HCT116 (cell line): ENCODE data around the gene ASCL1. TPM values are rescaled to one million over a fixed set of nuclear protein-coding genes. Genes with fewer than 3 reads are reported as not detected.

Source experiments
- ATAC-seq: fragments of 200-7000 bp; cut with Tn5 transposase; 2 replicates; pipeline ENCODE4 v1.9.1; 2020; ENCODE audit warnings: mild to moderate bottlenecking, moderate library complexity
- BruUV-seq: library from RNA; stranded (reverse); fragments of 400-500 nt; replicated peaks from 2 replicates; lab custom pipeline; 2021; lab: Mats Ljungman, UMichigan
- CTCF ChIA-PET: fragments of 300-600 bp; sonication (Branson Sonifier 250); formaldehyde crosslinking; loops from one replicate; lab custom pipeline; 2021; ENCODE audit warnings: antibody characterized with exemption; lab: Charles Lee
- POLR2A ChIA-PET: fragments of 300-600, 350-600 bp; sonication (Branson Sonifier 250); formaldehyde crosslinking; loops from one replicate; lab custom pipeline; 2021; ENCODE audit warnings: antibody characterized with exemption; lab: Charles Lee
- RAD21 ChIA-PET, 2 experiments: fragments of 300-600 bp; sonication (Branson Sonifier 250); formaldehyde crosslinking; loops; one replicate each; lab custom pipeline; 2023; ENCODE audit warnings: low total read pairs in 2 of 2; ENCODE audit not compliant: uncharacterized antibody in 2 of 2, unreplicated experiment in 2 of 2, low non-redundant PET in 1 of 2; lab: Charles Lee
- DNase-seq: peaks from one replicate; pipeline ENCODE4 v3.0.0-alpha.2; 2010; ENCODE audit warnings: low read depth, low spot score
- H2AFZ ChIP-seq: fragments of 200-600 bp; shearing (Covaris generic), sonication (generic); 2 replicates; pipeline ENCODE4 v1.6.1; 2017; ENCODE audit warnings: low read depth, mixed run types, mixed read lengths, antibody characterized with exemption, low read length; ENCODE audit not compliant: poor library complexity, severe bottlenecking
- H3K27ac ChIP-seq: 2 replicates; pipeline ENCODE4 v1.5.1; 2012; ENCODE audit warnings: low read depth, low read length
- H3K27me3 ChIP-seq: fragments of 200-600 bp; sonication (generic); 2 replicates; pipeline ENCODE4 v1.6.1; 2016; ENCODE audit warnings: mixed run types, low read length, mixed read lengths; ENCODE audit not compliant: insufficient read depth
- H3K36me3 ChIP-seq, 2 experiments: fragments of 200-500 bp in 1 of 2; fragments of 200-600 bp in 1 of 2; sonication (Bioruptor generic) in 1 of 2; sonication (generic) in 1 of 2; 2 replicates each; pipeline versions ENCODE4 v1.5.1 to v1.6.1; 2014 to 2016; ENCODE audit warnings: low read length in 2 of 2, inconsistent platforms in 1 of 2, mixed read lengths in 1 of 2, mixed run types in 1 of 2; ENCODE audit not compliant: insufficient read depth in 2 of 2, control insufficient read depth in 1 of 2
- H3K4me1 ChIP-seq, 2 experiments: fragments of 200-600 bp in 1 of 2; sonication (generic) in 1 of 2; 2 replicates each; pipeline versions ENCODE4 v1.5.1 to v1.6.1; 2012 to 2017; ENCODE audit warnings: low read length in 2 of 2, inconsistent platforms in 1 of 2, mild to moderate bottlenecking in 1 of 2, mixed read lengths in 1 of 2, mixed run types in 1 of 2, moderate library complexity in 1 of 2; ENCODE audit not compliant: insufficient read depth in 2 of 2, control insufficient read depth in 1 of 2
- H3K4me2 ChIP-seq: fragments of 200-600 bp; sonication (generic); 2 replicates; pipeline ENCODE4 v1.6.1; 2017; ENCODE audit warnings: mixed run types, low read length, mixed read lengths
- H3K4me3 ChIP-seq, 2 experiments: fragments of 200-600 bp in 1 of 2; sonication (generic) in 1 of 2; replicated peaks in 1 of 2; 2 replicates each; pipeline ENCODE4 v1.5.1; 2011 to 2016; ENCODE audit warnings: low read length in 2 of 2, control low read depth in 1 of 2, low read depth in 1 of 2, mild to moderate bottlenecking in 1 of 2, mixed read lengths in 1 of 2, mixed run types in 1 of 2
- H3K79me2 ChIP-seq: fragments of 200-600 bp; sonication (generic); 2 replicates; pipeline ENCODE4 v1.6.1; 2017; ENCODE audit warnings: mild to moderate bottlenecking, mixed run types, low read length, moderate library complexity, mixed read lengths; ENCODE audit not compliant: insufficient read depth
- H3K9ac ChIP-seq: fragments of 200-600 bp; sonication (generic); 2 replicates; pipeline ENCODE4 v1.6.1; 2016; ENCODE audit warnings: low read length, mixed read lengths
- H3K9me2 ChIP-seq: fragments of 200-600 bp; sonication (generic), shearing (Covaris generic); 2 replicates; pipeline ENCODE4 v1.6.1; 2017; ENCODE audit warnings: mixed run types, mild to moderate bottlenecking, moderate library complexity; ENCODE audit not compliant: insufficient read depth
- H3K9me3 ChIP-seq, 2 experiments: fragments of 200-500 bp in 1 of 2; fragments of 200-600 bp in 1 of 2; sonication (Bioruptor generic) in 1 of 2; sonication (generic) in 1 of 2; 2 replicates each; pipeline ENCODE4 v1.6.1; 2014 to 2017; ENCODE audit warnings: low read length in 2 of 2, mixed read lengths in 2 of 2, inconsistent platforms in 1 of 2, low read depth in 1 of 2, mild to moderate bottlenecking in 1 of 2, mixed run types in 1 of 2, moderate library complexity in 1 of 2; ENCODE audit not compliant: control insufficient read depth in 1 of 2, insufficient read depth in 1 of 2
- H4K20me1 ChIP-seq: fragments of 200-600 bp; sonication (generic), shearing (Covaris generic); 2 replicates; pipeline ENCODE4 v1.6.1; 2017; ENCODE audit warnings: mixed run types, mild to moderate bottlenecking, moderate library complexity; ENCODE audit not compliant: insufficient read depth
- ELF1 ChIP-seq: IDR thresholded peaks from 2 replicates; pipeline ENCODE4 v1.6.1; 2012; ENCODE audit warnings: low read depth, borderline replicate concordance
- EZH2phosphoT487 ChIP-seq: fragments of 200-600 bp; IDR thresholded peaks from 2 replicates; pipeline ENCODE4 v1.6.1; 2018; ENCODE audit warnings: antibody characterized with exemption, borderline replicate concordance
- JUND ChIP-seq: IDR thresholded peaks from 2 replicates; pipeline ENCODE4 v1.6.1; 2012
- SRF ChIP-seq: IDR thresholded peaks from 2 replicates; pipeline ENCODE4 v1.6.1; 2012; ENCODE audit warnings: low read depth
- TCF7L2 ChIP-seq: IDR thresholded peaks from 2 replicates; pipeline ENCODE4 v1.7.0; 2011; ENCODE audit warnings: borderline replicate concordance, inconsistent platforms; ENCODE audit not compliant: insufficient read depth, insufficient read length; ENCODE audit errors: extremely low read depth
- ZNF274 ChIP-seq: fragments of 200-500 bp; sonication (Bioruptor generic); IDR thresholded peaks from 2 replicates; pipeline ENCODE4 v1.6.1; 2014; ENCODE audit warnings: mild to moderate bottlenecking, low read depth, low read length, inconsistent platforms
- intact Hi-C: fragments of 100-400 bp; cut with micrococcal nuclease; formaldehyde crosslinking; loops from 2 replicates; pipeline ENCODE4 v1.10.0; 2022
- total RNA-seq: library from RNA; stranded (reverse); gene quantifications from one replicate; pipeline ENCODE4 v1.2.1, GENCODE V29; 2021; ENCODE audit not compliant: unreplicated experiment
- TF ChIP-seq, protein P1 (sequence below): IDR thresholded peaks from 2 replicates; pipeline ENCODE4 v1.6.1; 2011; ENCODE audit warnings: mild to moderate bottlenecking, low read length, moderate library complexity; ENCODE audit not compliant: insufficient replicate concordance; ENCODE audit errors: extremely low read depth
- TF ChIP-seq, protein P2 (sequence below): IDR thresholded peaks from 2 replicates; pipeline ENCODE4 v1.6.1; 2012

Gene ASCL1
- total RNA-seq, 1 experiment from 2014 or later, result not detected

DNA sequence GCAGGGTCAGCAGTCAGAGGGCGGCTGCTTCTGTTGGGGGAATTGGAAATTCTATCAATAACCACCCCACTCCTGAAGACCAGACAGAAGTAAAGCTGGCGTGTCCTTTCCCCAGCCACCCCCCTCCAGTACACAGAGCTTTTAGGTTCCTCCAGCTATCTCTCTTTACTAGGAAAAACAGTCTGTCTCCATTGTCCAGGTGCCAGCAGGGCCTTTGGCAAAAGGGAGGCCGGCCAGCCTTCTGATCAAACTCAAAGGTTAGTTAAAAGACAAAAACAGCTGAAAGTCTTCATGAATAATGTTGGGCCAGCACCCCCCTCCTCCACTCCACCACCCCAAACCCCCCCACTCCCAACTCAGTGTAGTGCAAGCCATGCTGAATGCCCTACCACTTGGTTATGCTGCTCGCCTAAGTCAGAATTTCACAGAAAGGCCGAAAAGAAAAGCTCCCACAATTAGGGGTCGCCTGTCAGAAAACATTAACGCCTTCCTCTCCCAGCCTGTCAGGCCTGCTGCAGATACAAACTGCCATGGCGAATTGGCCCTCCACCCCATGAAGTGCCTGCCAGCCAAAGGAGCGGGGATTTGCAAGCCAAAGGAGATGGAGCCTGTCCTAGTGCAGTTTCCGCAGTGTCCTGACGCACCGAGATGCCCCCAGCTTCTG lies 8.9 kb downstream of the ASCL1 start:
- CTCF ChIA-PET, result no interaction called here

DNA sequence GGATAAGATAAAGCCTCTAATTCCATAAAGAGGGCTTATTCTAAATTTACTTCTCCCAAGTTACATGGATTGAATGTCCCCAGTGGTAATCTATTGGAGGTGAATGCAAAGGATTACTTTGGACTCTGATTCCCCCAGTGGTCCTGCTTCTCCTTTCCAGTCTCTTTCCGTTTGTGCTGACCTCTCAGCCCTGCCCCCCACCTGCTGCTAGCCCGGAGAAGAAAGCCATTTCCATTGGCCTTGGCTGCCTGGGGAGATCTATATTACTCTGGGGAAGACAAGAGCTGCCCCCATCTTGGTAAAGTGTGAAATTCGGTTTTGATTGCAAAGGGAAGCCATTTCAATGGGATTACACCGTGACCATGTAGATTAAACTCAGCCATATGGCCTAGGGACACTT lies 13.3 kb downstream of the ASCL1 start:
- H3K27me3 ChIP-seq, result peaks cover 45% of the 10 kb centered on the region
- H3K4me2 ChIP-seq, result no peak overlapping the region
- TF ChIP-seq JUND, result no peak
- TF ChIP-seq, protein P1, sequence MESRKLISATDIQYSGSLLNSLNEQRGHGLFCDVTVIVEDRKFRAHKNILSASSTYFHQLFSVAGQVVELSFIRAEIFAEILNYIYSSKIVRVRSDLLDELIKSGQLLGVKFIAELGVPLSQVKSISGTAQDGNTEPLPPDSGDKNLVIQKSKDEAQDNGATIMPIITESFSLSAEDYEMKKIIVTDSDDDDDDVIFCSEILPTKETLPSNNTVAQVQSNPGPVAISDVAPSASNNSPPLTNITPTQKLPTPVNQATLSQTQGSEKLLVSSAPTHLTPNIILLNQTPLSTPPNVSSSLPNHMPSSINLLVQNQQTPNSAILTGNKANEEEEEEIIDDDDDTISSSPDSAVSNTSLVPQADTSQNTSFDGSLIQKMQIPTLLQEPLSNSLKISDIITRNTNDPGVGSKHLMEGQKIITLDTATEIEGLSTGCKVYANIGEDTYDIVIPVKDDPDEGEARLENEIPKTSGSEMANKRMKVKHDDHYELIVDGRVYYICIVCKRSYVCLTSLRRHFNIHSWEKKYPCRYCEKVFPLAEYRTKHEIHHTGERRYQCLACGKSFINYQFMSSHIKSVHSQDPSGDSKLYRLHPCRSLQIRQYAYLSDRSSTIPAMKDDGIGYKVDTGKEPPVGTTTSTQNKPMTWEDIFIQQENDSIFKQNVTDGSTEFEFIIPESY, result no peak
- TF ChIP-seq ELF1, result no peak
- ChIA-PET POLR2A (no interaction called here), CTCF (no interaction called here), RAD21 (no interaction called here)
- no peak overlapping the region for H3K9ac ChIP-seq
- DNase-seq (no peak), ATAC-seq (no peak)
- H3K79me2 ChIP-seq, result no peaks in the 10 kb centered on the region
- H2AFZ ChIP-seq, result no peak overlapping the region
- no TSS peak for BruUV-seq
- H3K4me3 ChIP-seq, result no peak overlapping the region
- H4K20me1 ChIP-seq, result no peaks in the 10 kb centered on the region
- no peaks in the 10 kb centered on the region for H3K4me1 ChIP-seq
- no peak overlapping the region for H3K27ac ChIP-seq
- no peaks in the 10 kb centered on the region for H3K9me2 ChIP-seq
- no peaks in the 10 kb centered on the region for H3K9me3 ChIP-seq
- intact Hi-C loops, result no loop called here
- no peaks in the 10 kb centered on the region; a peak in 1 of 4 replicates for H3K36me3 ChIP-seq

More for the DNA sequence above, 8.9 kb downstream of the ASCL1 start:
- H3K4me3 ChIP-seq, result no peak overlapping the region
- no peaks in the 10 kb centered on the region; a peak in 1 of 4 replicates for H3K36me3 ChIP-seq
- intact Hi-C loops, result no loop called here
- no TSS peak for BruUV-seq
- TF ChIP-seq, protein P2, sequence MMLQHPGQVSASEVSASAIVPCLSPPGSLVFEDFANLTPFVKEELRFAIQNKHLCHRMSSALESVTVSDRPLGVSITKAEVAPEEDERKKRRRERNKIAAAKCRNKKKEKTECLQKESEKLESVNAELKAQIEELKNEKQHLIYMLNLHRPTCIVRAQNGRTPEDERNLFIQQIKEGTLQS, result no peak
- TF ChIP-seq SRF (no peak), EZH2phosphoT487 (no peak), TCF7L2 (no peak), ZNF274 (no peak)
- H3K4me2 ChIP-seq, result no peak overlapping the region
- H3K4me1 ChIP-seq, result no peaks in the 10 kb centered on the region
- H2AFZ ChIP-seq, result no peak overlapping the region
- ChIA-PET POLR2A (no interaction called here), RAD21 (no interaction called here)
- H3K27ac ChIP-seq, result no peak overlapping the region
- H4K20me1 ChIP-seq, result no peaks in the 10 kb centered on the region
- no peaks in the 10 kb centered on the region for H3K79me2 ChIP-seq
- no peaks in the 10 kb centered on the region for H3K9me2 ChIP-seq
- peaks cover 44% of the 10 kb centered on the region for H3K27me3 ChIP-seq
- DNase-seq (no peak), ATAC-seq (no peak)
- H3K9me3 ChIP-seq, result no peaks in the 10 kb centered on the region
- H3K9ac ChIP-seq, result no peak overlapping the region
